PC-9 (cell line): ENCODE data around the gene SLC66A1.
"Not testable (repeated sequence)": the region's sequence is repeated elsewhere in the genome, so short reads cannot be mapped to it uniquely, and the experiment has no call there.

Experiments
- CTCF ChIP-seq: fragments of 200-600 bp; sonication (generic); conservative IDR thresholded peaks from 2 replicates; pipeline ENCODE4 v1.6.1; 2017; ENCODE audit warnings: mixed run types, antibody characterized with exemption, mild to moderate bottlenecking, moderate library complexity
- EZH2 ChIP-seq: fragments of 200-600 bp; sonication (generic); IDR thresholded peaks from 2 replicates; pipeline ENCODE4 v1.8.0; 2017; ENCODE audit warnings: antibody characterized with exemption, low read depth

GRCh38 chr1:19285366-19285765 is 26.8 kb upstream of the SLC66A1 start:
- TF ChIP-seq CTCF, EZH2: not testable (repeated sequence)
